ENCODE results near the gene ACE2. TPM values are rescaled to one million over a fixed set of nuclear protein-coding genes. Genes with fewer than 3 reads are reported as not detected.

The ACE2 gene
- total RNA-seq, 1 donor from 2014 or later, result 2.6 TPM

DNA sequence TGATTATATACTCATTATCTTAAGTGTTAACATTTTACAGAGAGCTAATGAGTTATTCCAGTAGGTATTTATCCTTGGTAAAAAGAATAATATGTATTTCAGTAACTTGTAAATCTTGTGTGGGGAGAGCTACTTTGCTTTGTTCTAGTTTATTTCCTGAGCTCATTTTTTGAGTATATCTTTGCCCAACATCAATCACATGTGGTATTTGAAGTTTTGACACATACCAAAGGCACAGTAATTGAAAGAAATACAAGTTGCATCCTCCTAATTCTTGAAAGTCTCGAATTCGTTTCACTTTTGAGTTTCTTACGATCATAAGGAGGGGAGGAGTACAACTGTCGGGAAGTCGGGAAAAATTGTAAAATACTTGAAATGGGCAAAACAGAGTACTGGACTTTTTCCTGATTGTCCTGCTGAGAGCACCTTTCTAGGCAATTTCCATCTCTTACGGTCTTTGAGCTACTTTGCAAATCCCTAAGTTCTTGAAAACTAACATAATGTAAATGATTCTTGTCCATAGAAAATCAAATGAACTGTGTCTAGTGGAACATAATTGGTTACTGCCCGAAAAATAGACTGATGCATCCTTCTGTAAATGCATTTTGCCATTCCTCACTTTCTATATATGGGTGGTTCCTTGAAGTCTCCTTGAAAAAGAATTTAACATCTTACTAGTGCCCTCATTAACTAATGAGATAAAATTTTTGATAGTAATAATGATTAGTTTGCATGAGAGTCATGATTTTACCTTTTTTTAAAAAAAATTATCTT is 43.2 kb upstream of the ACE2 start:
- H3K36me3 ChIP-seq, result no peaks in the 10 kb centered on the region
- H3K27ac ChIP-seq, result no peak overlapping the region
- H3K9me3 ChIP-seq, result no peaks in the 10 kb centered on the region
- TF ChIP-seq, protein P1, sequence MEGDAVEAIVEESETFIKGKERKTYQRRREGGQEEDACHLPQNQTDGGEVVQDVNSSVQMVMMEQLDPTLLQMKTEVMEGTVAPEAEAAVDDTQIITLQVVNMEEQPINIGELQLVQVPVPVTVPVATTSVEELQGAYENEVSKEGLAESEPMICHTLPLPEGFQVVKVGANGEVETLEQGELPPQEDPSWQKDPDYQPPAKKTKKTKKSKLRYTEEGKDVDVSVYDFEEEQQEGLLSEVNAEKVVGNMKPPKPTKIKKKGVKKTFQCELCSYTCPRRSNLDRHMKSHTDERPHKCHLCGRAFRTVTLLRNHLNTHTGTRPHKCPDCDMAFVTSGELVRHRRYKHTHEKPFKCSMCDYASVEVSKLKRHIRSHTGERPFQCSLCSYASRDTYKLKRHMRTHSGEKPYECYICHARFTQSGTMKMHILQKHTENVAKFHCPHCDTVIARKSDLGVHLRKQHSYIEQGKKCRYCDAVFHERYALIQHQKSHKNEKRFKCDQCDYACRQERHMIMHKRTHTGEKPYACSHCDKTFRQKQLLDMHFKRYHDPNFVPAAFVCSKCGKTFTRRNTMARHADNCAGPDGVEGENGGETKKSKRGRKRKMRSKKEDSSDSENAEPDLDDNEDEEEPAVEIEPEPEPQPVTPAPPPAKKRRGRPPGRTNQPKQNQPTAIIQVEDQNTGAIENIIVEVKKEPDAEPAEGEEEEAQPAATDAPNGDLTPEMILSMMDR (IDR thresholded peaks at IDR 0.05), result no peak
- DNase-seq (no peak), ATAC-seq (no peak)
- intact Hi-C loops (cut with DNase I), result no loop called here
- H3K4me1 ChIP-seq, result no peaks in the 10 kb centered on the region
- no peaks in the 10 kb centered on the region for H3K27me3 ChIP-seq (ENCODE audit: low read depth)
- H3K4me3 ChIP-seq, result no peak overlapping the region

DNA sequence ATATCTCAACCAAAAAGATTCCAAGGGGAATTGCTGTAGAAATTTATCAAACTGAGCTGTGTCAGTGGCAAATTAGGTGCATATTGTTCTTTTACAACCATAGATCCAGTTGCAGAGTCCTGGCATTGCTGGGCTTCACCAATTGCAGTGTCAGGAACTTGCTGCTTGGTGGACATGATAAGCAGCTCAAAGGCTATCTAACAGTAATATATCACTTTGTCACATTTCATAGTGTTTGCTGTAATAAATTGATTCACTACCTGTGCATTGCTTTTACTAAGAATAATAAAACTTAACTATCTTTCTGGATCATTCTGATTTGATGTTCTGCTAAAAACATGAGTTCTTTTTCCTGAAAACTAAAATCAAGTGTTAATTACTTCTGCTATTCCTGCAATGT is 30.9 kb upstream of the ACE2 start:
- Histone ChIP-seq H3K36me3 (no peaks in the 10 kb centered on the region), H3K27me3 (ENCODE audit: low read depth) (no peaks in the 10 kb centered on the region), H3K4me1 (no peaks in the 10 kb centered on the region), H3K4me3 (no peak overlapping the region), H3K9me3 (no peaks in the 10 kb centered on the region), H3K27ac (no peak overlapping the region)
- intact Hi-C loops (cut with DNase I), result no loop called here
- no peak for ATAC-seq
- TF ChIP-seq, protein P1 (IDR thresholded peaks at IDR 0.05), result no peak
- no peak for DNase-seq

DNA sequence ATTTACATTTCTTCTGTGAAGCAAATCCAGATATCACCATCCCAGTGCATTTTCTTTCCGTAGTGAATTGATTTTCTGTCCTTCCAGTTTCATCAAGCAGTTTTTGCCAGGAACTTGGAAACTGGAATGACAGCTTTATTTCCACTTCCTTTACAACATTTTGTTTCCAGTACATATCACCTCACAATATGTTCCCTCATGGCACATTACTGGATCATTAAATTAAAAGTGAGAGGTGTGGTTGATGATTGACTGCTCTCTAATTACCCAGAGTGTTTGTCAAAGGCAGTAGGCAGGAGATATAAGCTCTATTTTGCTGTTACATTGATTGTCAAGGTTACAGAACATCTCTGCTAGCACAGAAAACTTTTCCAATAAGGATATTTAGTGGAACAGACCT is 22.3 kb upstream of the ACE2 start:
- Histone ChIP-seq H3K27ac (no peak overlapping the region), H3K9me3 (no peaks in the 10 kb centered on the region), H3K4me1 (no peaks in the 10 kb centered on the region), H3K4me3 (no peak overlapping the region), H3K27me3 (ENCODE audit: low read depth) (no peaks in the 10 kb centered on the region), H3K36me3 (no peaks in the 10 kb centered on the region)
- TF ChIP-seq, protein P1 (IDR thresholded peaks at IDR 0.05), result no peak
- ATAC-seq (no peak), DNase-seq (no peak)
- intact Hi-C loops (cut with DNase I), result no loop called here

DNA sequence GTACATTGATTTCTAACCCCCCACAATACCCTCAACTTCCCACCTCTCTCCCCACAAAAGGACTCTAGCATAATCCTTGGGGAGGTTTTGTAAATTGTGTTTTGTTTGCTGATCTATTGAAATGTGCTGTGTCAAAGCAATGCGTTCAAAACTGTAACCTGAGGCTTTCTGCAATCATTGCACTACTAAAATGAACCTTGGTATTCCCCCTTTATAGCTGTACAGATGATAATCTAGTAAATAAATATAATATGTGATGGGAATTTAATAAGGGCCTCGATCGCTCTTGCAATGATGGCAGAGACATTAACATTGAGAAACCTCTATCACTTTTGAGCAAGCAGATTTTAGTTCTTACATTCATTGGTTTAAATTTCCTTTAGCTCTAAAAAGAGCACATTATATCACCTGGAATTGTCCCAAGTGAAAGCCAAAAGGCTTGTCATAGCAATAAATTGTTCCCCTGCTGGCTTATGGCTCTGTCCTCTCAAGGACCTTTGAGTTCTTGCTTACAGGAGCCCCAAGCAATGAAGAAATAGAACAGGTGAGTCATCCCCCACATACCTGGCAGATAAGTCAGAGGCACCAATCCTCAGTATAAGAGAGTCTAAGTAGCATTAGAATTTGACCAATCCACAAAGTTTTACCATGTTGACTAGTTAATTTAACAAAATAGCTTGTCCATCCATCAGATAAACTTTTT is 18.4 kb upstream of the ACE2 start:
- H3K27me3 ChIP-seq (ENCODE audit: low read depth), result no peaks in the 10 kb centered on the region
- no peaks in the 10 kb centered on the region for H3K36me3 ChIP-seq
- H3K9me3 ChIP-seq, result no peaks in the 10 kb centered on the region
- no peak overlapping the region for H3K4me3 ChIP-seq
- H3K4me1 ChIP-seq, result no peaks in the 10 kb centered on the region
- TF ChIP-seq, protein P1 (IDR thresholded peaks at IDR 0.05), result no peak
- ATAC-seq, result peak in 1 of 2 donors; percentile 61
- DNase-seq, result no peak
- H3K27ac ChIP-seq, result no peak overlapping the region
- intact Hi-C loops (cut with DNase I), result no loop called here

DNA sequence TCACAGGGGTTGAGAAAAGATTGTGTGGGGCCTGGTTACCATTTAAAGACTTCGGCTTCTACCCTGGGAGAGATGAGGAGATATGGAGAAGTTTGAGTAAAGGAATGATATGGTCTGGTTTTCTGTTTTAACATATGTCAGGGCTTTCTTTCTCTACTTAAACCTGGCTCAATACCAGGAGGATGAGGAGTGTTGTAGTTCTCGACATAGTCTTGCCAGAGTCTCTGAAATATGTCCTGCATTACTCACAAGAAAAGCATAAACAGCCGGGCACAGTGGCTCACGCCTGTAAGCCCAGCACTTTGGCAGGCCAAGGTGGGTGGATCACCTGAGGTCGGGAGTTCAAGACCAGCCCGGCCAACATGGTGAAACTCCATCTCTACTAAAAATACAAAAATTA is 16.4 kb upstream of the ACE2 start:
- Histone ChIP-seq H3K27me3 (ENCODE audit: low read depth) (no peaks in the 10 kb centered on the region), H3K4me3 (no peak overlapping the region), H3K36me3 (no peaks in the 10 kb centered on the region), H3K9me3 (no peaks in the 10 kb centered on the region), H3K27ac (no peak overlapping the region), H3K4me1 (no peaks in the 10 kb centered on the region)
- no peak for ATAC-seq
- intact Hi-C loops (cut with DNase I), result no loop called here
- no peak for DNase-seq
- TF ChIP-seq, protein P1 (IDR thresholded peaks at IDR 0.05), result no peak

Data from lower lobe of right lung (tissue), 2 donors.